OCI-LY1 (cell line): ENCODE data around the gene F2.

Experiments used
- H2AFZ ChIP-seq: fragments of 200-600 bp; sonication (generic), shearing (Covaris generic); 2 replicates; pipeline ENCODE4 v1.6.0; 2014; ENCODE audit warnings: antibody characterized with exemption, mild to moderate bottlenecking, low read length
- H3F3A ChIP-seq: fragments of 200-600 bp; sonication (generic), shearing (Covaris generic); 2 replicates; pipeline ENCODE4 v1.6.0; 2014; ENCODE audit warnings: mild to moderate bottlenecking, antibody characterized with exemption, low read length, moderate library complexity; ENCODE audit not compliant: insufficient read depth
- H3K27ac ChIP-seq: fragments of 200-600 bp; sonication (generic); 2 replicates; pipeline ENCODE4 v1.5.1; 2014; ENCODE audit warnings: low read length, mixed run types, mild to moderate bottlenecking, low read depth; ENCODE audit not compliant: poor library complexity, severe bottlenecking
- H3K27me3 ChIP-seq: fragments of 200-600 bp; sonication (generic); 2 replicates; pipeline ENCODE4 v1.6.0; 2014; ENCODE audit warnings: antibody characterized with exemption, mild to moderate bottlenecking, low read length, moderate library complexity; ENCODE audit not compliant: insufficient read depth
- H3K36me3 ChIP-seq: fragments of 200-600 bp; sonication (generic); 2 replicates; pipeline ENCODE4 v1.6.1; 2014; ENCODE audit warnings: mild to moderate bottlenecking, antibody characterized with exemption, low read length, moderate library complexity, mixed read lengths; ENCODE audit not compliant: insufficient read depth
- H3K4me1 ChIP-seq: fragments of 200-600 bp; sonication (generic); 2 replicates; pipeline ENCODE4 v1.5.1; 2014; ENCODE audit warnings: mild to moderate bottlenecking, low read length, moderate library complexity; ENCODE audit not compliant: insufficient read depth, severe bottlenecking
- H3K4me2 ChIP-seq: fragments of 200-600 bp; sonication (generic), shearing (Covaris generic); 2 replicates; pipeline ENCODE4 v1.6.1; 2014; ENCODE audit warnings: low read length
- H3K4me3 ChIP-seq: fragments of 200-600 bp; sonication (generic); 2 replicates; pipeline ENCODE4 v1.5.1; 2014; ENCODE audit warnings: low read length, low read depth, mild to moderate bottlenecking, mixed read lengths; ENCODE audit not compliant: poor library complexity, severe bottlenecking
- H3K79me2 ChIP-seq: fragments of 200-600 bp; shearing (Covaris generic); 2 replicates; pipeline ENCODE4 v1.6.1; 2016; ENCODE audit warnings: mixed run types, low read length, mixed read lengths; ENCODE audit not compliant: insufficient read depth
- H3K9ac ChIP-seq: fragments of 200-600 bp; sonication (generic), shearing (Covaris generic); 2 replicates; pipeline ENCODE4 v1.6.1; 2014; ENCODE audit warnings: mild to moderate bottlenecking, low read length, mixed read lengths
- H3K9me2 ChIP-seq: fragments of 200-600 bp; sonication (generic), shearing (Covaris generic); 2 replicates; pipeline ENCODE4 v1.6.1; 2014; ENCODE audit warnings: low read depth, mild to moderate bottlenecking, low read length, mixed read lengths
- H3K9me3 ChIP-seq: fragments of 200-600 bp; shearing (Covaris generic); 2 replicates; pipeline ENCODE4 v1.6.1; 2014; ENCODE audit warnings: low read length, mixed read lengths
- H4K20me1 ChIP-seq: fragments of 200-600 bp; sonication (generic), shearing (Covaris generic); 2 replicates; pipeline ENCODE4 v1.6.0; 2016; ENCODE audit warnings: mild to moderate bottlenecking, low read length; ENCODE audit not compliant: insufficient read depth
- EZH2 ChIP-seq: fragments of 200-600 bp; sonication (generic), shearing (Covaris generic); IDR thresholded peaks from 2 replicates; pipeline ENCODE4 v1.8.0; 2017; ENCODE audit warnings: borderline replicate concordance, mixed run types, mild to moderate bottlenecking, antibody characterized with exemption, low read length, moderate library complexity, mixed read lengths
- TF ChIP-seq, protein P1 (sequence below): fragments of 200-600 bp; sonication (generic), shearing (Covaris generic); IDR thresholded peaks from 2 replicates; pipeline ENCODE4 v1.5.1; 2017; ENCODE audit warnings: mild to moderate bottlenecking, antibody characterized with exemption, low read length, moderate library complexity, mixed read lengths

F2 gene

DNA sequence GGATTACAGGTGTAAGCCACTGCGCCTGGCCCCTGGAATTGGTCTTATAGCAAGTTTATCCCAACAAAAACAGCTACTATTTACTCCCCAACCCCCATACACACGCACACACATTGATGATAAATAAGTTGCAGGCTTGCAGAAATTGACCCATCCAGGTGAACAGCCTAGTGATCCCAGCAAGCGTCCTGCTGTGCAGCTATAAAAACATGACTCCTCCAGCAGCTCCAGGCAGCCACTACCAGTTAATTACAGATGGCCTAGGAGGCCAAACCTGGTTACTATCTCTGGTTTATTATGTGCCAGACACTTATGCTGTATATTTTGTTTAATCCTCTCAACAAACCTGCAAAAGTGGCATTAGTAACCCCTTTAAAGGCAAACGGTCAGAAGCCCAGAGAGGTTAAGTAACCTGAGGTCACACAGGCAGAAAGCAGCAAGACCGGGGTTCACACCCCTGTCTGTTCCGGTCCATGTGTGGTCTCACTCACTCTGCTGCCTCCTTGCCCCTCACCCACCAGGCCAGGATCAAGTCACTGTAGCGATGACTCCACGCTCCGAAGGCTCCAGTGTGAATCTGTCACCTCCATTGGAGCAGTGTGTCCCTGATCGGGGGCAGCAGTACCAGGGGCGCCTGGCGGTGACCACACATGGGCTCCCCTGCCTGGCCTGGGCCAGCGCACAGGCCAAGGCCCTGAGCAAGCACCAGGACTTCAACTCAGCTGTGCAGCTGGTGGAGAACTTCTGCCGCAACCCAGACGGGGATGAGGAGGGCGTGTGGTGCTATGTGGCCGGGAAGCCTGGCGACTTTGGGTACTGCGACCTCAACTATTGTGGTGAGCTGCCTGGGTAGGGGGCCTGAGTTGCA lies 6.6 kb downstream of the F2 start:
- no peak overlapping the region for H3K9ac ChIP-seq
- H2AFZ ChIP-seq = no peak overlapping the region
- no peaks in the 10 kb centered on the region for H3K36me3 ChIP-seq
- no peaks in the 10 kb centered on the region for H3F3A ChIP-seq
- no peaks in the 10 kb centered on the region for H3K9me2 ChIP-seq
- H3K4me2 ChIP-seq = no peak overlapping the region
- peaks cover 6% of the 10 kb centered on the region for H3K4me1 ChIP-seq
- no peak for TF ChIP-seq EZH2
- TF ChIP-seq, protein P1, sequence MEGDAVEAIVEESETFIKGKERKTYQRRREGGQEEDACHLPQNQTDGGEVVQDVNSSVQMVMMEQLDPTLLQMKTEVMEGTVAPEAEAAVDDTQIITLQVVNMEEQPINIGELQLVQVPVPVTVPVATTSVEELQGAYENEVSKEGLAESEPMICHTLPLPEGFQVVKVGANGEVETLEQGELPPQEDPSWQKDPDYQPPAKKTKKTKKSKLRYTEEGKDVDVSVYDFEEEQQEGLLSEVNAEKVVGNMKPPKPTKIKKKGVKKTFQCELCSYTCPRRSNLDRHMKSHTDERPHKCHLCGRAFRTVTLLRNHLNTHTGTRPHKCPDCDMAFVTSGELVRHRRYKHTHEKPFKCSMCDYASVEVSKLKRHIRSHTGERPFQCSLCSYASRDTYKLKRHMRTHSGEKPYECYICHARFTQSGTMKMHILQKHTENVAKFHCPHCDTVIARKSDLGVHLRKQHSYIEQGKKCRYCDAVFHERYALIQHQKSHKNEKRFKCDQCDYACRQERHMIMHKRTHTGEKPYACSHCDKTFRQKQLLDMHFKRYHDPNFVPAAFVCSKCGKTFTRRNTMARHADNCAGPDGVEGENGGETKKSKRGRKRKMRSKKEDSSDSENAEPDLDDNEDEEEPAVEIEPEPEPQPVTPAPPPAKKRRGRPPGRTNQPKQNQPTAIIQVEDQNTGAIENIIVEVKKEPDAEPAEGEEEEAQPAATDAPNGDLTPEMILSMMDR = no peak
- H3K79me2 ChIP-seq = no peaks in the 10 kb centered on the region
- no peak overlapping the region for H3K4me3 ChIP-seq
- no peaks in the 10 kb centered on the region for H3K9me3 ChIP-seq
- no peak overlapping the region for H3K27ac ChIP-seq
- H3K27me3 ChIP-seq = no peaks in the 10 kb centered on the region
- no peaks in the 10 kb centered on the region for H4K20me1 ChIP-seq

DNA sequence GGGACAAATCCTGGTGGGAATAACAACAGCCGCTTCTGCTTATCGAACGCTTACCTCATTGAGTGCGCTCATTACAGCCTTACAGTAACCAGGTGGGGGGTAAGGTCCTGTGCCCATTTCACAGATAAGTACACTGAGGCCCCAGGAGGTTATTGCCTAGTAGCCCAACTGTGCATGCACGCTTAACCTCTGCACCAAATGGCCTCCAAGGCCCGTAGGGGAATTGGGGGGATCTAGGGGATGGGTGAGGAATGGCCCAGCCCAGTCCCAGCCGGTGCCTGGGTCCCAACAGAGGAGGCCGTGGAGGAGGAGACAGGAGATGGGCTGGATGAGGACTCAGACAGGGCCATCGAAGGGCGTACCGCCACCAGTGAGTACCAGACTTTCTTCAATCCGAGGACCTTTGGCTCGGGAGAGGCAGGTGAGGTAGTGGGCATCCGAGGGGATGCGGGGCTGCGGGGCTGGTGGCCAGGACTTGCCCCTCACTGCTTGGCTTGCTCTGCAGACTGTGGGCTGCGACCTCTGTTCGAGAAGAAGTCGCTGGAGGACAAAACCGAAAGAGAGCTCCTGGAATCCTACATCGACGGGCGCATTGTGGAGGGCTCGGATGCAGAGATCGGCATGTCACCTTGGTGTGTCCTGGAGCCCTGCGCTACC lies 7.3 kb downstream of the F2 start:
- no peak for TF ChIP-seq EZH2
- TF ChIP-seq, protein P1 = no peak
- Histone ChIP-seq H3K27ac (no peak overlapping the region), H3K79me2 (no peaks in the 10 kb centered on the region), H3K9me3 (no peaks in the 10 kb centered on the region), H3K27me3 (no peaks in the 10 kb centered on the region), H3K4me2 (no peak overlapping the region), H3K9ac (no peak overlapping the region), H2AFZ (no peak overlapping the region), H3K36me3 (no peaks in the 10 kb centered on the region), H4K20me1 (no peaks in the 10 kb centered on the region), H3F3A (no peaks in the 10 kb centered on the region), H3K4me1 (peaks cover 6% of the 10 kb centered on the region), H3K9me2 (no peaks in the 10 kb centered on the region), H3K4me3 (no peak overlapping the region)

DNA sequence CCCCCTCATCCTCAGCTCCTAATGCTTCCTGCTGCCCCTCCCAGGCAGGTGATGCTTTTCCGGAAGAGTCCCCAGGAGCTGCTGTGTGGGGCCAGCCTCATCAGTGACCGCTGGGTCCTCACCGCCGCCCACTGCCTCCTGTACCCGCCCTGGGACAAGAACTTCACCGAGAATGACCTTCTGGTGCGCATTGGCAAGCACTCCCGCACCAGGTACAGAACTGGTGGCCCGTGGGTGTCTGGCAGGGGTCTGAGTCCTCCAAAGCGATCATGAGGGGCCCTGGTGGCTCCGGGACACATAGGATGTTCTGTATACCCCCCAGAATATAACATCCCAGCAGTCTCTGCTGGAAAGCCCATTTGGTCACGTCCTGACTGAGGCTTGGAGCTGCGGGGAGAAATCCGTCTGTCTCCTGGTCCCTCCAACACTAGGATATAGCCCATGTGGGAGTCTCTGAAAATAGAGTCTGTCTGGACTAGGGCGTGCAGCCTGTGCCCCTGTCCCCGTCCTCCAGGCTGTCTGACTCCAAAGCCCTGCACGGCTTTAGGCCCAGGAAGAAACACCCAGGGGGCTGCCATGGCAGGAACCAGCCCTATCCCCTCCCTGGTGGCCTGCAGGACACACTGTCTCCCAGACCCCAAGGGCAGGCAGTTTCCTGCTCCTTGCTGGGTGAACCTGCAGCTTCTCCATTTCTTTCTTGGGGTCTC lies 9.1 kb downstream of the F2 start:
- Histone ChIP-seq H3K27ac (no peak overlapping the region), H3K27me3 (no peaks in the 10 kb centered on the region), H3K36me3 (no peaks in the 10 kb centered on the region), H4K20me1 (no peaks in the 10 kb centered on the region), H3K4me1 (peaks cover 6% of the 10 kb centered on the region), H3K4me3 (no peak overlapping the region), H3K9me3 (no peaks in the 10 kb centered on the region), H3F3A (no peaks in the 10 kb centered on the region), H3K79me2 (no peaks in the 10 kb centered on the region), H3K4me2 (no peak overlapping the region), H3K9me2 (no peaks in the 10 kb centered on the region), H3K9ac (no peak overlapping the region), H2AFZ (no peak overlapping the region)
- TF ChIP-seq, protein P1 = no peak
- TF ChIP-seq EZH2 = no peak
